Posterior vena cava (tissue), 2 donors: ENCODE data around the gene SYNM. TPM values are rescaled to one million over a fixed set of nuclear protein-coding genes. Genes with fewer than 3 reads are reported as not detected.
A peak's percentile ranks its signal among the peaks of the same experiment; 100 is the strongest.

Experiments
- DNase-seq: peaks from one replicate; pipeline ENCODE4 v3.0.0-alpha.2; 2020; ENCODE audit warnings: low spot score
- intact Hi-C, 2 donors: fragments of 100-400 bp; cut with DNase I; formaldehyde crosslinking; loops; one replicate each; pipeline versions ENCODE4 v1.14.1 to v1.14.2; 2022 to 2023
- total RNA-seq, 2 donors: library from RNA; stranded (reverse); fragmentation: NEBNext Ultra II Directional; extraction: Animal tissue kit (Norgen Biotek cat#: 25700); gene quantifications; one replicate each; pipeline ENCODE4 v1.2.1, GENCODE V29; 2021
- donor health status: DM: yes; HTN: yes; CAD: no.
- donor health status: DM: yes; HTN: yes; CAD: no.

Gene SYNM
- total RNA-seq, 2 donors from 2014 or later, result 447 to 863 TPM

- intact Hi-C loops, result loop anchor here in 1 of 2 donors (5.0 kb wide), 1 partner anchor 42 kb away; no protein-coding TSS in a partner anchor
- DNase-seq, result no peak
Measured at GRCh38 chr15:99170476-99171065, 65.7 kb downstream of the SYNM start.

GRCh38 chr15:99172171-99172570, 67.3 kb downstream of the SYNM start:
- no peak for DNase-seq
- intact Hi-C loops, result loop anchor here in 1 of 2 donors (5.0 kb wide), 1 partner anchor 40 kb away; no protein-coding TSS in a partner anchor

GRCh38 chr15:99172989-99173388, 68.1 kb downstream of the SYNM start:
- intact Hi-C loops, result loop anchor here in 1 of 2 donors (5.0 kb wide), 1 partner anchor 39 kb away; no protein-coding TSS in a partner anchor
- no peak for DNase-seq

GRCh38 chr15:99174567-99175395, 69.9 kb downstream of the SYNM start:
- intact Hi-C loops, result loop anchor here in 1 of 2 donors (5.0 kb wide), 2 partner anchors 38 to 67 kb away; partner anchors contain the start of gene SYNM
- DNase-seq, result no peak

GRCh38 chr15:99176757-99177156, 71.9 kb downstream of the SYNM start:
- DNase-seq, result no peak
- intact Hi-C loops, result loop anchor here in 1 of 2 donors (5.0 kb wide), 1 partner anchor 69 kb away; the partner anchor contains the start of gene SYNM

GRCh38 chr15:99177679-99178078, 72.8 kb downstream of the SYNM start:
- DNase-seq, result no peak
- intact Hi-C loops, result loop anchor here in 1 of 2 donors (5.0 kb wide), 1 partner anchor 70 kb away; the partner anchor contains the start of gene SYNM

GRCh38 chr15:99180086-99180963, 75.4 kb downstream of the SYNM start:
- DNase-seq, result no peak
- intact Hi-C loops, result no loop called here

- intact Hi-C loops, result no loop called here
- no peak for DNase-seq
Measured at GRCh38 chr15:99180964-99181306, 76.1 kb downstream of the SYNM start.

GRCh38 chr15:99181545-99181971, 76.7 kb downstream of the SYNM start:
- intact Hi-C loops, result no loop called here
- peak; percentile 89 for DNase-seq

- DNase-seq, result no peak
- intact Hi-C loops, result no loop called here
Measured at GRCh38 chr15:99182791-99183190, 77.9 kb downstream of the SYNM start.

Other genes starting within 250 kb of the SYNM start
- 1 to 10 TPM in 1 of 2 donors, under 1 TPM in 1; 0.29 to 1.7 TPM for gene PGPEP1L, start 97.3 kb upstream of the SYNM start, total RNA-seq
- 10 to 100 TPM; 16.6 to 16.9 TPM for gene TTC23, start 144.5 kb downstream of the SYNM start, total RNA-seq
- 10 to 100 TPM; 14.6 to 19.8 TPM for gene LRRC28, start 146.4 kb downstream of the SYNM start, total RNA-seq